A673 (cell line): Measurements from ENCODE around the gene AK3. TPM values are rescaled to one million over a fixed set of nuclear protein-coding genes. Genes with fewer than 3 reads are reported as not detected.

Source experiments
- BruUV-seq: library from RNA; stranded (reverse); fragments of 400-500 nt; replicated peaks from 2 replicates; lab custom pipeline; 2021; lab: Mats Ljungman, UMichigan
- CTCF ChIA-PET: fragments of 300-600 bp; sonication (Branson Sonifier 250); formaldehyde crosslinking; loops from one replicate; lab custom pipeline; 2022; ENCODE audit warnings: antibody characterized with exemption; lab: Charles Lee
- POLR2A ChIA-PET: fragments of 300-600 bp; sonication (Branson Sonifier 250); formaldehyde crosslinking; loops from one replicate; lab custom pipeline; 2022; ENCODE audit warnings: antibody characterized with exemption; ENCODE audit not compliant: low non-redundant PET; lab: Charles Lee
- DNase-seq: peaks from one replicate; pipeline ENCODE4 v3.0.0-alpha.2; 2015; ENCODE audit warnings: low spot score
- H3K27ac ChIP-seq: fragments of 200-600 bp; sonication (generic); 2 replicates; pipeline ENCODE4 v1.5.1; 2016; ENCODE audit warnings: mixed run types, low read depth, mild to moderate bottlenecking, mixed read lengths, antibody characterized with exemption, low read length; ENCODE audit not compliant: poor library complexity, severe bottlenecking
- H3K27me3 ChIP-seq: fragments of 200-600 bp; sonication (generic); replicated peaks from 2 replicates; pipeline ENCODE4 v1.6.1; 2017; ENCODE audit warnings: mixed run types, low read depth, mild to moderate bottlenecking, mixed read lengths, antibody characterized with exemption, low read length; ENCODE audit not compliant: insufficient read depth, poor library complexity
- H3K36me3 ChIP-seq: fragments of 200-600 bp; sonication (generic); 2 replicates; pipeline ENCODE4 v1.6.1; 2016; ENCODE audit warnings: mixed run types, mild to moderate bottlenecking, mixed read lengths, antibody characterized with exemption, low read length; ENCODE audit not compliant: insufficient read depth, poor library complexity, severe bottlenecking
- H3K4me1 ChIP-seq: fragments of 200-600 bp; sonication (generic); 2 replicates; pipeline ENCODE4 v1.6.1; 2017; ENCODE audit warnings: mixed run types, mild to moderate bottlenecking, mixed read lengths, antibody characterized with exemption, low read length; ENCODE audit not compliant: insufficient read depth, poor library complexity, severe bottlenecking
- H3K4me3 ChIP-seq: fragments of 200-600 bp; sonication (generic); 2 replicates; pipeline ENCODE4 v1.5.1; 2016; ENCODE audit warnings: low read depth, mixed run types, mild to moderate bottlenecking, mixed read lengths, low read length; ENCODE audit not compliant: poor library complexity, severe bottlenecking
- H3K9me3 ChIP-seq: fragments of 200-600 bp; sonication (generic); 2 replicates; pipeline ENCODE4 v1.6.1; 2016; ENCODE audit warnings: mixed run types, low read depth, mild to moderate bottlenecking, mixed read lengths, antibody characterized with exemption, low read length; ENCODE audit not compliant: poor library complexity, severe bottlenecking
- EZH2 ChIP-seq: fragments of 200-600 bp; sonication (generic); IDR thresholded peaks from 2 replicates; pipeline ENCODE4 v1.6.1; 2017; ENCODE audit warnings: borderline replicate concordance, low read depth, mild to moderate bottlenecking, mixed read lengths, antibody characterized with exemption, low read length; ENCODE audit not compliant: poor library complexity, severe bottlenecking
- intact Hi-C: fragments of 100-400 bp; cut with micrococcal nuclease; formaldehyde crosslinking; loops from one replicate; pipeline ENCODE4 v1.10.0; 2022; ENCODE audit not compliant: unreplicated experiment
- total RNA-seq: library from RNA; stranded (reverse); gene quantifications from 2 replicates; pipeline ENCODE4 v1.2.3, GENCODE V29; 2021
- TF ChIP-seq, protein P1 (sequence below): fragments of 300-800, 200-600 bp; sonication (generic); conservative IDR thresholded peaks from 2 replicates; pipeline ENCODE4 v1.5.1; 2017; ENCODE audit warnings: low read depth, mild to moderate bottlenecking, antibody characterized with exemption, low read length, moderate library complexity, mixed read lengths

AK3 gene
- total RNA-seq, 1 experiment from 2014 or later = 93.1 TPM

DNA sequence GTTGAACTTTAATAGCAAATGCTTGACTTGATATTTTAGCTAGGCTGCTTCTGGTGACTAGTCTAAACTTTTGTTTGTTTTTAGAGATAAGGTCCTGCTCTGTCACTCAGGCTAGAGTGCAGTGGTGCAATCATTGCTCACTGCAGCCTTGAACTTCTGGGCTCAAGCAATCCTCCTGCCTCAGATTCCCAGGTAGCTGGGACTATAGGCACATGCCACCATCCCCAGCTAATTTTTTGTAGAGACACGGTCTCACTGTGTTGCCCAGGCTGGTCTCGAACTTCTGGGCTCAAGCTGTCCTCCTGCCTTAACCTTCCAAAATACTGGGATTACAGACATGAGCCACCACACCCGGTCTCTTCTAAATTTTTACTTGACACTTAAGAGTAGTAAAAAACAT lies 40.9 kb downstream of the AK3 start:
- TF ChIP-seq EZH2 = no peak
- TF ChIP-seq, protein P1, sequence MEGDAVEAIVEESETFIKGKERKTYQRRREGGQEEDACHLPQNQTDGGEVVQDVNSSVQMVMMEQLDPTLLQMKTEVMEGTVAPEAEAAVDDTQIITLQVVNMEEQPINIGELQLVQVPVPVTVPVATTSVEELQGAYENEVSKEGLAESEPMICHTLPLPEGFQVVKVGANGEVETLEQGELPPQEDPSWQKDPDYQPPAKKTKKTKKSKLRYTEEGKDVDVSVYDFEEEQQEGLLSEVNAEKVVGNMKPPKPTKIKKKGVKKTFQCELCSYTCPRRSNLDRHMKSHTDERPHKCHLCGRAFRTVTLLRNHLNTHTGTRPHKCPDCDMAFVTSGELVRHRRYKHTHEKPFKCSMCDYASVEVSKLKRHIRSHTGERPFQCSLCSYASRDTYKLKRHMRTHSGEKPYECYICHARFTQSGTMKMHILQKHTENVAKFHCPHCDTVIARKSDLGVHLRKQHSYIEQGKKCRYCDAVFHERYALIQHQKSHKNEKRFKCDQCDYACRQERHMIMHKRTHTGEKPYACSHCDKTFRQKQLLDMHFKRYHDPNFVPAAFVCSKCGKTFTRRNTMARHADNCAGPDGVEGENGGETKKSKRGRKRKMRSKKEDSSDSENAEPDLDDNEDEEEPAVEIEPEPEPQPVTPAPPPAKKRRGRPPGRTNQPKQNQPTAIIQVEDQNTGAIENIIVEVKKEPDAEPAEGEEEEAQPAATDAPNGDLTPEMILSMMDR = no peak
- POLR2A ChIA-PET = no interaction called here
- BruUV-seq = no TSS peak
- H3K36me3 ChIP-seq = peaks cover 82% of the 10 kb centered on the region
- no peaks in the 10 kb centered on the region for H3K27me3 ChIP-seq
- intact Hi-C loops = no loop called here
- no peak overlapping the region for H3K27ac ChIP-seq
- no peak overlapping the region for H3K4me3 ChIP-seq
- H3K9me3 ChIP-seq = no peaks in the 10 kb centered on the region
- CTCF ChIA-PET = no interaction called here
- H3K4me1 ChIP-seq = peaks cover 12% of the 10 kb centered on the region
- no peak for DNase-seq

DNA sequence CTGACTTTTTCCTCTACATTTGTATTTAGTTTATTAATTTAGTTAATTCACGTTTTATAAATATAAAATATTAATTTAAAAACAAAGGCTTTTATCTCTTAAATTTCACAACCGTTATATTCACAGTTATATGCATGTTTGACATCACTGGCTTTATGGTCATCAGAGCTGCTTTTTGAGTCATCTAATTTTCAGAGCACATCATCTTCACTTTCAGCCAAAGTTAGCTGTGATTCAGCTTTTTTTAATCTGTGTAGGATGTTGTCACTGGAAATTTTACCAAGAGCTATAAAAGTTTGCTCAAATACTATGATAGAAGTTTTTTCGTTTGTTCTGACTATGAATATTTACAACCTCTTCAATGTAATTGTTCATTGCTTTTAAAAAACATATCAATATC lies 49.2 kb downstream of the AK3 start:
- TF ChIP-seq, protein P1 = no peak
- TF ChIP-seq EZH2 = no peak
- DNase-seq = no peak
- H3K27me3 ChIP-seq = no peaks in the 10 kb centered on the region
- no peak overlapping the region for H3K4me3 ChIP-seq
- BruUV-seq = no TSS peak
- ChIA-PET POLR2A (no interaction called here), CTCF (no interaction called here)
- H3K27ac ChIP-seq = no peak overlapping the region
- H3K4me1 ChIP-seq = peaks cover 9% of the 10 kb centered on the region
- intact Hi-C loops = no loop called here
- H3K9me3 ChIP-seq = no peaks in the 10 kb centered on the region
- peaks cover 52% of the 10 kb centered on the region for H3K36me3 ChIP-seq

DNA sequence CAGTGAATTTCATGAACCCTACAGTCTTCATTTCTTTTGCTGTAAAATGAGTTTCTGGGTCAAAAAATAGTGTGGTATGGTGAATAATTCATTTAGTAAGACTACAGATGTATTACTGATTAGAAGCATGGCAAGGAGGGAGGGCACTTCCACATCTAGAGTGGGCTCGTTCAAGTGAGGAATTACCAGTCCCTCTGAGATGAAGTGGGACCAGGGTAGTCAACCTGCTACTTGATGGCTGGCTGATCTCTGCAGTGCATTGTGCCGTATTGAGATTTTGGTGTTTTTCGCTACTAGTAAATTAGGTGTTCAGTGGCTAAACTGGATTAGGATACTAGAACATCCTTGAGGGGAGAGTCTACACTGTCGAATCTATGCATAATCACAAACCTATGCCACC lies 50.9 kb downstream of the AK3 start:
- H3K4me3 ChIP-seq = no peak overlapping the region
- TF ChIP-seq, protein P1 = no peak
- TF ChIP-seq EZH2 = no peak
- H3K27me3 ChIP-seq = no peaks in the 10 kb centered on the region
- peaks cover 59% of the 10 kb centered on the region for H3K36me3 ChIP-seq
- no peaks in the 10 kb centered on the region for H3K9me3 ChIP-seq
- POLR2A ChIA-PET = no interaction called here
- H3K27ac ChIP-seq = peak overlapping the region; percentile 45
- no TSS peak for BruUV-seq
- intact Hi-C loops = no loop called here
- no peak for DNase-seq
- CTCF ChIA-PET = no interaction called here
- H3K4me1 ChIP-seq = peaks cover 11% of the 10 kb centered on the region
